SK-N-SH treated with all-trans-retinoic acid at 6 μM for 48 hours (cell line): ENCODE data around the gene NUP210.
"Not testable (repeated sequence)": the region's sequence is repeated elsewhere in the genome, so short reads cannot be mapped to it uniquely, and the experiment has no call there.

Source experiments
- ARNTL ChIP-seq: fragments of 450-650 bp; formaldehyde crosslinking; IDR thresholded peaks from 2 replicates; pipeline ENCODE4 v1.5.0; 2020; ENCODE audit warnings: low read depth, mild to moderate bottlenecking, moderate library complexity, borderline replicate concordance
- GLIS3 ChIP-seq: fragments of 250-450 bp; sonication (Bioruptor Pico); IDR thresholded peaks from 2 replicates; pipeline ENCODE4 v1.5.0; 2020; ENCODE audit warnings: mild to moderate bottlenecking, moderate library complexity
- OSR1 ChIP-seq: fragments of 250-450 bp; sonication (Bioruptor Pico); IDR thresholded peaks from 2 replicates; pipeline ENCODE4 v1.8.0; 2022; ENCODE audit warnings: moderate library complexity, mild to moderate bottlenecking, inconsistent platforms
- ZC3H10 ChIP-seq: fragments of 250-450 bp; sonication (Bioruptor Pico); IDR thresholded peaks from 2 replicates; pipeline ENCODE4 v1.5.1; 2021; ENCODE audit warnings: mild to moderate bottlenecking, moderate library complexity
- ZNF565 ChIP-seq: fragments of 450-650 bp; formaldehyde crosslinking; conservative IDR thresholded peaks from 2 replicates; pipeline ENCODE4 v1.5.0; 2020; ENCODE audit warnings: low read depth, mild to moderate bottlenecking, moderate library complexity
- ZNF8 ChIP-seq: fragments of 450-650 bp; formaldehyde crosslinking; IDR thresholded peaks from 2 replicates; pipeline ENCODE4 v1.5.0; 2020; ENCODE audit warnings: mild to moderate bottlenecking, moderate library complexity
- TF ChIP-seq, protein P1 (sequence below): fragments of 250-450 bp; sonication (Bioruptor Pico); IDR thresholded peaks from 2 replicates; pipeline ENCODE4 v1.5.1; 2020; ENCODE audit warnings: low read depth, mild to moderate bottlenecking, moderate library complexity
- TF ChIP-seq, protein P2 (sequence below): fragments of 250-450 bp; sonication (Bioruptor Pico); IDR thresholded peaks from 2 replicates; pipeline ENCODE4 v1.8.0; 2020; ENCODE audit warnings: mild to moderate bottlenecking, moderate library complexity, borderline replicate concordance
- TF ChIP-seq, protein P3 (sequence below): fragments of 250-450 bp; sonication (Bioruptor Pico); IDR thresholded peaks from 2 replicates; pipeline ENCODE4 v1.8.0; 2021; ENCODE audit warnings: low read depth, mild to moderate bottlenecking, moderate library complexity, borderline replicate concordance
- TF ChIP-seq, protein P4 (sequence below): fragments of 250-450 bp; sonication (Bioruptor Pico); IDR thresholded peaks from 2 replicates; pipeline ENCODE4 v1.5.1; 2021; ENCODE audit warnings: mild to moderate bottlenecking, moderate library complexity

DNA sequence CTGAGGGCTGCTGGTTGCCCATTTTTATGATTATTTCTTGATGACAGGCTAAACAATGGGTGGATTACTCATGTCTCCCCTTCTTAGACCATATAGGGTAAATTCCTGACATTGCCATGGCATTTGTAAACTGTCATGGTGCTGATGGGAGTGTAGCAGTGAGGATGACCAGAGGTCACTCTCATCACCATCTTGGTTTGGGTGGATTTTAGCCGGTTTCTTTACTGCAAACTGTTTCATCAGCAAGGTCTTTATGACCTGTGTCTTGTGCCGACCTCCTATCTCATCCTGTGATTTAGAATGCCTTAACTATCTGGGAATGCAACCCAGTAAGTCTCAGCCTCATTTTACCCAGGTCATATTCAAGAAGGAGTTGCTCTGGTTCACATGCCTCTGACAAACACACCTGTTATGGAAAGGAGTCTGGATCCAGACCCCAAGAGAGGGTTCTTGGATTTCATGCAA, 10.3 kb upstream of the NUP210 start:
- TF ChIP-seq, protein P1, sequence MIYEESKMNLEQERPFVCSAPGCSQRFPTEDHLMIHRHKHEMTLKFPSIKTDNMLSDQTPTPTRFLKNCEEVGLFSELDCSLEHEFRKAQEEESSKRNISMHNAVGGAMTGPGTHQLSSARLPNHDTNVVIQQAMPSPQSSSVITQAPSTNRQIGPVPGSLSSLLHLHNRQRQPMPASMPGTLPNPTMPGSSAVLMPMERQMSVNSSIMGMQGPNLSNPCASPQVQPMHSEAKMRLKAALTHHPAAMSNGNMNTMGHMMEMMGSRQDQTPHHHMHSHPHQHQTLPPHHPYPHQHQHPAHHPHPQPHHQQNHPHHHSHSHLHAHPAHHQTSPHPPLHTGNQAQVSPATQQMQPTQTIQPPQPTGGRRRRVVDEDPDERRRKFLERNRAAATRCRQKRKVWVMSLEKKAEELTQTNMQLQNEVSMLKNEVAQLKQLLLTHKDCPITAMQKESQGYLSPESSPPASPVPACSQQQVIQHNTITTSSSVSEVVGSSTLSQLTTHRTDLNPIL = not testable (repeated sequence)
- TF ChIP-seq ZNF8; ZNF565; GLIS3 (CRISPR knock-in tag); ARNTL (CRISPR knock-in tag); OSR1; ZC3H10 (CRISPR knock-in tag): not testable (repeated sequence)
- TF ChIP-seq, protein P2, sequence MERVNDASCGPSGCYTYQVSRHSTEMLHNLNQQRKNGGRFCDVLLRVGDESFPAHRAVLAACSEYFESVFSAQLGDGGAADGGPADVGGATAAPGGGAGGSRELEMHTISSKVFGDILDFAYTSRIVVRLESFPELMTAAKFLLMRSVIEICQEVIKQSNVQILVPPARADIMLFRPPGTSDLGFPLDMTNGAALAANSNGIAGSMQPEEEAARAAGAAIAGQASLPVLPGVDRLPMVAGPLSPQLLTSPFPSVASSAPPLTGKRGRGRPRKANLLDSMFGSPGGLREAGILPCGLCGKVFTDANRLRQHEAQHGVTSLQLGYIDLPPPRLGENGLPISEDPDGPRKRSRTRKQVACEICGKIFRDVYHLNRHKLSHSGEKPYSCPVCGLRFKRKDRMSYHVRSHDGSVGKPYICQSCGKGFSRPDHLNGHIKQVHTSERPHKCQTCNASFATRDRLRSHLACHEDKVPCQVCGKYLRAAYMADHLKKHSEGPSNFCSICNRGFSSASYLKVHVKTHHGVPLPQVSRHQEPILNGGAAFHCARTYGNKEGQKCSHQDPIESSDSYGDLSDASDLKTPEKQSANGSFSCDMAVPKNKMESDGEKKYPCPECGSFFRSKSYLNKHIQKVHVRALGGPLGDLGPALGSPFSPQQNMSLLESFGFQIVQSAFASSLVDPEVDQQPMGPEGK (CRISPR knock-in tag) = not testable (repeated sequence)
- TF ChIP-seq, protein P3, sequence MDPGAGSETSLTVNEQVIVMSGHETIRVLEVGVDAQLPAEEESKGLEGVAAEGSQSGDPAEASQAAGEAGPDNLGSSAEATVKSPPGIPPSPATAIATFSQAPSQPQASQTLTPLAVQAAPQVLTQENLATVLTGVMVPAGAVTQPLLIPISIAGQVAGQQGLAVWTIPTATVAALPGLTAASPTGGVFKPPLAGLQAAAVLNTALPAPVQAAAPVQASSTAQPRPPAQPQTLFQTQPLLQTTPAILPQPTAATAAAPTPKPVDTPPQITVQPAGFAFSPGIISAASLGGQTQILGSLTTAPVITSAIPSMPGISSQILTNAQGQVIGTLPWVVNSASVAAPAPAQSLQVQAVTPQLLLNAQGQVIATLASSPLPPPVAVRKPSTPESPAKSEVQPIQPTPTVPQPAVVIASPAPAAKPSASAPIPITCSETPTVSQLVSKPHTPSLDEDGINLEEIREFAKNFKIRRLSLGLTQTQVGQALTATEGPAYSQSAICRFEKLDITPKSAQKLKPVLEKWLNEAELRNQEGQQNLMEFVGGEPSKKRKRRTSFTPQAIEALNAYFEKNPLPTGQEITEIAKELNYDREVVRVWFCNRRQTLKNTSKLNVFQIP (CRISPR knock-in tag) = not testable (repeated sequence)
- TF ChIP-seq, protein P4, sequence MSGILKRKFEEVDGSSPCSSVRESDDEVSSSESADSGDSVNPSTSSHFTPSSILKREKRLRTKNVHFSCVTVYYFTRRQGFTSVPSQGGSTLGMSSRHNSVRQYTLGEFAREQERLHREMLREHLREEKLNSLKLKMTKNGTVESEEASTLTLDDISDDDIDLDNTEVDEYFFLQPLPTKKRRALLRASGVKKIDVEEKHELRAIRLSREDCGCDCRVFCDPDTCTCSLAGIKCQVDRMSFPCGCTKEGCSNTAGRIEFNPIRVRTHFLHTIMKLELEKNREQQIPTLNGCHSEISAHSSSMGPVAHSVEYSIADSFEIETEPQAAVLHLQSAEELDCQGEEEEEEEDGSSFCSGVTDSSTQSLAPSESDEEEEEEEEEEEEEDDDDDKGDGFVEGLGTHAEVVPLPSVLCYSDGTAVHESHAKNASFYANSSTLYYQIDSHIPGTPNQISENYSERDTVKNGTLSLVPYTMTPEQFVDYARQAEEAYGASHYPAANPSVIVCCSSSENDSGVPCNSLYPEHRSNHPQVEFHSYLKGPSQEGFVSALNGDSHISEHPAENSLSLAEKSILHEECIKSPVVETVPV (CRISPR knock-in tag) = not testable (repeated sequence)
